K562 (cell line): Measurements from ENCODE around the gene CD151. TPM values are rescaled to one million over a fixed set of nuclear protein-coding genes. Genes with fewer than 3 reads are reported as not detected.
A peak's percentile ranks its signal among the peaks of the same experiment; 100 is the strongest.

Source experiments
- ATAC-seq: fragments of 200-7000 bp; cut with Tn5 transposase; 3 replicates; pipeline ENCODE4 v1.9.1; 2020; ENCODE audit warnings: moderate library complexity
- BruUV-seq: library from RNA; stranded (reverse); fragments of 400-500 nt; replicated peaks from 2 replicates; lab custom pipeline; 2021; lab: Mats Ljungman, UMichigan
- CTCF ChIA-PET: fragments of 300-600 bp; formaldehyde crosslinking; extraction: SDS; loops from one replicate; lab custom pipeline; 2021; ENCODE audit warnings: low intra/inter-chr PET ratio; lab: Yijun Ruan, JAX
- POLR2A ChIA-PET: fragments of 300-600, 350-650 bp; sonication (Branson Sonifier 250); formaldehyde crosslinking; extraction: SDS; loops from one replicate; lab custom pipeline; 2021; ENCODE audit warnings: antibody characterized with exemption, inconsistent platforms; lab: Yijun Ruan, JAX
- DNase-seq, 4 experiments: peaks; one replicate each; pipeline versions ENCODE4 v3.0.0 to v3.0.0-alpha.2; 2011 to 2018; ENCODE audit warnings: low spot score in 3 of 4, mixed read lengths in 3 of 4; ENCODE audit errors: extremely low read depth in 1 of 4
- FAIRE-seq: peaks from 2 replicates; lab custom pipeline; 2011; peaks lifted over from hg19 to GRCh38; lab: Jason Lieb, UNC
- H2AFZ ChIP-seq: 2 replicates; pipeline ENCODE4 v1.6.0; 2011; ENCODE audit warnings: low read depth, low read length, control low read depth, inconsistent platforms
- H3K27ac ChIP-seq: fragments of 200-600 bp; 3 replicates; pipeline ENCODE4 v1.8.0; 2011; ENCODE audit warnings: low read depth, mild to moderate bottlenecking, control low read depth, inconsistent platforms, low read length, moderate library complexity, mixed read lengths; ENCODE audit errors: extremely low read depth
- H3K27me3 ChIP-seq, 2 experiments: fragments of 300-600 bp in 1 of 2; 2 replicates in 1 of 2; 3 replicates in 1 of 2; pipeline versions ENCODE4 v1.6.0 to v1.8.0; 2011; ENCODE audit warnings: inconsistent platforms in 2 of 2, low read length in 2 of 2, mild to moderate bottlenecking in 1 of 2, mixed read lengths in 1 of 2, moderate library complexity in 1 of 2; ENCODE audit not compliant: control insufficient read depth in 2 of 2, insufficient read depth in 2 of 2
- H3K36me3 ChIP-seq: fragments of 300-600 bp; 3 replicates; pipeline ENCODE4 v1.8.0; 2011; ENCODE audit warnings: mild to moderate bottlenecking, low read length, inconsistent platforms; ENCODE audit not compliant: control insufficient read depth, insufficient read depth
- H3K4me1 ChIP-seq, 2 experiments: fragments of 200-600 bp in 1 of 2; replicated peaks in 1 of 2; 2 replicates in 1 of 2; 3 replicates in 1 of 2; pipeline versions ENCODE4 v1.5.1 to v1.8.0; 2011; ENCODE audit warnings: inconsistent platforms in 2 of 2, low read length in 2 of 2, mild to moderate bottlenecking in 1 of 2, mixed read lengths in 1 of 2, moderate library complexity in 1 of 2; ENCODE audit not compliant: control insufficient read depth in 2 of 2, insufficient read depth in 2 of 2
- H3K4me2 ChIP-seq: 2 replicates; pipeline ENCODE4 v1.6.1; 2011; ENCODE audit warnings: low read length, control low read depth, inconsistent platforms, mixed read lengths; ENCODE audit not compliant: insufficient read depth
- H3K4me3 ChIP-seq: fragments of 200-600 bp; sonication (generic), shearing (Covaris generic); 2 replicates; pipeline ENCODE4 v1.5.1; 2016; ENCODE audit warnings: control low read depth, inconsistent platforms
- H3K79me2 ChIP-seq: fragments of 200-600 bp; 3 replicates; pipeline ENCODE4 v1.8.0; 2011; ENCODE audit warnings: low read length, inconsistent platforms; ENCODE audit not compliant: control insufficient read depth, insufficient read depth
- H3K9ac ChIP-seq, 2 experiments: 2 replicates each; pipeline versions ENCODE4 v1.6.0 to v1.6.1; 2011; ENCODE audit warnings: low read depth in 2 of 2, low read length in 2 of 2, control low read depth in 1 of 2, inconsistent platforms in 1 of 2, mild to moderate bottlenecking in 1 of 2, mixed read lengths in 1 of 2; ENCODE audit not compliant: insufficient read depth in 1 of 2
- H3K9me1 ChIP-seq: one replicate; pipeline ENCODE4 v1.6.0; 2011; ENCODE audit warnings: inconsistent platforms, mild to moderate bottlenecking, low read length, moderate library complexity; ENCODE audit not compliant: control insufficient read depth, insufficient read depth
- H3K9me3 ChIP-seq: replicated peaks from 2 replicates; pipeline ENCODE4 v1.5.1; 2011; ENCODE audit warnings: low read depth, low read length, inconsistent platforms; ENCODE audit not compliant: control insufficient read depth, insufficient read depth
- H4K20me1 ChIP-seq: replicated peaks from 2 replicates; pipeline ENCODE4 v1.6.1; 2011; ENCODE audit warnings: low read length, inconsistent platforms, mixed read lengths; ENCODE audit not compliant: control insufficient read depth, insufficient read depth
- BHLHE40 ChIP-seq: IDR thresholded peaks from 2 replicates; pipeline ENCODE4 v1.6.1; 2011; ENCODE audit warnings: low read length, improper control_type of control experiment
- ETS2 ChIP-seq: IDR thresholded peaks from 2 replicates; pipeline ENCODE4 v1.6.1; 2016; ENCODE audit warnings: borderline replicate concordance, missing genetic modification characterization, mild to moderate bottlenecking, moderate library complexity, missing compliant biosample characterization; ENCODE audit not compliant: poor library complexity, severe bottlenecking
- IRF1 ChIP-seq: sonication (generic); formaldehyde crosslinking; IDR thresholded peaks from 2 replicates; pipeline ENCODE4 v1.8.0; 2022; ENCODE audit warnings: missing genetic modification reagents, mild to moderate bottlenecking, borderline replicate concordance
- MTF1 ChIP-seq: fragments of 250-450 bp; sonication (Bioruptor Pico); IDR thresholded peaks from 2 replicates; pipeline ENCODE4 v1.9.0; 2021; ENCODE audit warnings: moderate library complexity, mild to moderate bottlenecking, inconsistent platforms, borderline replicate concordance
- REST ChIP-seq, 2 experiments: fragments of 450-650 bp; formaldehyde crosslinking in 1 of 2; IDR thresholded peaks; 2 replicates each; pipeline versions ENCODE4 v1.4.0 to v1.6.1; 2014 to 2020; ENCODE audit warnings: mild to moderate bottlenecking in 2 of 2, borderline replicate concordance in 1 of 2, low read depth in 1 of 2
- SIN3B ChIP-seq: fragments of 450-650 bp; IDR thresholded peaks from 2 replicates; pipeline ENCODE4 v1.6.1; 2017; ENCODE audit warnings: low read depth, mild to moderate bottlenecking, moderate library complexity
- SREBF1 ChIP-seq: fragments of 150-350 bp; IDR thresholded peaks from 2 replicates; pipeline ENCODE4 v1.6.1; 2014; ENCODE audit warnings: antibody characterized with exemption, low read depth, low read length, borderline replicate concordance
- SRF ChIP-seq, 2 experiments: fragments of 250-450, 450-650 bp in 1 of 2; sonication (Bioruptor Pico) in 1 of 2; sonication (generic) in 1 of 2; formaldehyde crosslinking; IDR thresholded peaks; 2 replicates each; pipeline versions ENCODE4 v1.5.0 to v1.5.1; 2020 to 2022; ENCODE audit warnings: mild to moderate bottlenecking in 1 of 2, missing genetic modification reagents in 1 of 2
- WGBS: fragments of 100-300 bp; shearing (Covaris generic); methylation state at CpG from one replicate; pipeline ENCODE4 v1.1.6; 2016; ENCODE audit warnings: low coverage, mixed read lengths; ENCODE audit not compliant: insufficient coverage; ENCODE audit errors: missing lambda C conversion rate; 5-methylcytosine and 5-hydroxymethylcytosine counted together
- in situ Hi-C: fragments of 300-500 bp; cut with MboI; formaldehyde crosslinking; loops from 4 replicates; pipeline ENCODE4 v1.15.0; 2018; ENCODE audit warnings: inconsistent platforms, mixed read lengths
- intact Hi-C: fragments of 100-400 bp; cut with micrococcal nuclease; formaldehyde crosslinking; loops from 2 replicates; pipeline ENCODE4 v1.14.2; 2022
- polyA plus RNA-seq, 8 experiments: library from polyadenylated mRNA; depleted of rRNA in 4 of 8; stranded (reverse) in 5 of 8; unstranded in 3 of 8; fragments of >200 nt; fragmentation: Nextera tagmentation in 2 of 8; fragmentation: Illumina TruSeq in 1 of 8; extraction: Ambion mirVana in 2 of 8; extraction: Trizol in 1 of 8; gene quantifications; 2 replicates each; pipeline versions ENCODE4 v1.2.1 to v1.2.3, GENCODE V29; 2011 to 2014; ENCODE audit warnings: inconsistent platforms in 1 of 8, missing spikeins in 1 of 8
- total RNA-seq, 7 experiments: library from RNA; depleted of rRNA in 6 of 7; stranded (reverse); fragments of >200 nt in 6 of 7; fragmentation: Illumina TruSeq in 2 of 7; extraction: Trizol in 2 of 7; gene quantifications; 2 replicates each; pipeline versions ENCODE4 v1.2.1 to v1.2.3, GENCODE V29; 2011 to 2021; ENCODE audit warnings: low replicate concordance in 1 of 7

Gene CD151
- total and polyA plus RNA-seq, 9 of the 15 experiments (the other 6 are each of a cell fraction or from before 2014, with no cell fraction given) = 2.3 to 187 (median 140) TPM

- peak in 1 of 2 experiments; percentile 65; a peak in 1 of 4 replicates for TF ChIP-seq SRF (CRISPR knock-in tag; IDR thresholded peaks at IDR 0.05)
- TF ChIP-seq ETS2 (tag) = no peak
- no peak for TF ChIP-seq SREBF1
- TF ChIP-seq IRF1 (CRISPR knock-in tag) = no peak
- no peak for TF ChIP-seq MTF1 (CRISPR knock-in tag)
Observed at GRCh38 chr11:797296-798092, 35.3 kb upstream of the CD151 start (continued).

GRCh38 chr11:798093-798713 is 34.5 kb upstream of the CD151 start, which contains the start of gene SLC25A22:
Gene SLC25A22 (minus strand): TSS chr11:798281. CDS start chr11:795006, 3,275 bp downstream.
- Histone ChIP-seq H3K27me3 (no peaks in the 10 kb centered on the region), H4K20me1 (no peaks in the 10 kb centered on the region), H2AFZ (peak within 1 kb of the TSS; percentile 79), H3K4me2 (peak within 1 kb of the TSS; percentile 91), H3K27ac (peak within 1 kb of the TSS; percentile 71), H3K4me3 (peak within 1 kb of the TSS; percentile 73), H3K9me1 (no peaks in the 10 kb centered on the region), H3K4me1 (peaks cover 7 to 97% of the 10 kb centered on the region in 2 experiments), H3K9ac (peak within 1 kb of the TSS; percentile 66 to 95), H3K36me3 (peaks cover 53% of the 10 kb centered on the region; the same call in 1 of the 3 replicates), H3K79me2 (peaks cover 26% of the 10 kb centered on the region), H3K9me3 (no peaks in the 10 kb centered on the region)
- FAIRE-seq (no peak), ATAC-seq (peak; percentile 84), DNase-seq (peak; percentile 84 to 92 (median 86))
- BruUV-seq = no TSS peak
- intact Hi-C loops (loop anchor here (5.0 to 10.0 kb wide), 2 partner anchors 71 to 233 kb away; partner anchors contain the start of genes LMNTD2 and RASSF7), in situ Hi-C loops (no loop called here)
- 5% methylated on average over 33 of the region's 69 CpGs for WGBS
- ChIA-PET CTCF (interaction anchor here (0.6 to 2.4 kb wide), 3 partner anchors 22 to 279 kb away, joined by 3 to 10 read pairs (median 3); no protein-coding TSS in a partner anchor), POLR2A (interaction anchor here (1.0 to 1.1 kb wide), 2 partner anchors 34 to 49 kb away, joined by 3 to 4 read pairs; no protein-coding TSS in a partner anchor)
- TF ChIP-seq BHLHE40 (peak; percentile 20; the same call in 1 of the 2 replicates), SIN3B (peak; percentile 50; the same call in 1 of the 2 replicates), REST (IDR thresholded peaks at IDR 0.05; ENCODE audit: borderline replicate concordance) (peak; percentile 42; the same call in 1 of the 2 replicates), REST (CRISPR knock-in tag; IDR thresholded peaks at IDR 0.05; ENCODE audit: low read depth) (no peak)
